GM19239 (cell line): Measurements from ENCODE around the gene PROZ.

Source experiments
- DNase-seq: peaks from one replicate; pipeline ENCODE4 v3.0.0; 2011; ENCODE audit warnings: low spot score; ENCODE audit not compliant: insufficient read length
- FAIRE-seq: peaks from 2 replicates; lab custom pipeline; 2011; peaks lifted over from hg19 to GRCh38; lab: Jason Lieb, UNC

PROZ gene

DNA sequence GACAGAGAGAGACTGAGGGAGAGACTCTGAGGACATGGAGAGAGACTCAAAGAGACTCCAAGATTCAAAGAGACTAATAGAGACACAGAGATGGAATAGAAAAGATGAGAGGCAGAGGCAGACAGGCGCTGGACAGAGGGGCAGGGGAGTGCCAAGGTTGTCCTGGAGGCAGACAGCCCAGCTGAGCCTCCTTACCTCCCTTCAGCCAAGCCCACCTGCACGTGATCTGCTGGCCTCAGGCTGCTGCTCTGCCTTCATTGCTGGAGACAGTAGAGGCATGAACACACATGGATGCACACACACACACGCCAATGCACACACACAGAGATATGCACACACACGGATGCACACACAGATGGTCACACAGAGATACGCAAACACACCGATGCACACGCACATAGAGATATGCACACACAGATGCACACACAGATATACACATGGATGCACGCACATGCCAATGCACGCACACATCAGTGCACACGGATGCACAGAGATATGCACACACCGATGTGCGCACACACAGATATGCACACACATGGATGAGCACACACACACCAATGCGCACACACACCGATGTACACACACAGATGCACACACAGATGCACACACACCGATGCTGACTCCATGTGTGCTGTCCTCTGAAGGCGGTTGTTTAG, 39.2 kb upstream of the PROZ start:
- DNase-seq = no peak
- FAIRE-seq = no peak

DNA sequence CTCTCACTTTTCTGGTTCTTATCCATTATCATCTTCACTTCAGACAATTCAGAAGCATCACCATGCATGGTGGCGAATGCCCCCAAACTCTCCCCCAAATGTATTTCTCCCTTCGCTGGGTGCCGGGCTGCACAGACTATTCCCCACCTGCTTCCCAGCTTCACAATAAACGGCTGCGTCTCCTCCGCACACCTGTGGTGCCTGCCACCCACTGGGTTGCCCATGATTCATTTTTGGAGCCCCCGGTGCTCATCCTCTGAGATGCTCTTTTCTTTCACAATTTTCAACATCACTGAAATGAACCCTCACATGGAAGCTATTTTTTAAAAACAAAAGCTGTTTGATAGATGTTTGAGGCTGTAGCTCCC, 38.6 kb upstream of the PROZ start:
- no peak for DNase-seq
- no peak for FAIRE-seq

DNA sequence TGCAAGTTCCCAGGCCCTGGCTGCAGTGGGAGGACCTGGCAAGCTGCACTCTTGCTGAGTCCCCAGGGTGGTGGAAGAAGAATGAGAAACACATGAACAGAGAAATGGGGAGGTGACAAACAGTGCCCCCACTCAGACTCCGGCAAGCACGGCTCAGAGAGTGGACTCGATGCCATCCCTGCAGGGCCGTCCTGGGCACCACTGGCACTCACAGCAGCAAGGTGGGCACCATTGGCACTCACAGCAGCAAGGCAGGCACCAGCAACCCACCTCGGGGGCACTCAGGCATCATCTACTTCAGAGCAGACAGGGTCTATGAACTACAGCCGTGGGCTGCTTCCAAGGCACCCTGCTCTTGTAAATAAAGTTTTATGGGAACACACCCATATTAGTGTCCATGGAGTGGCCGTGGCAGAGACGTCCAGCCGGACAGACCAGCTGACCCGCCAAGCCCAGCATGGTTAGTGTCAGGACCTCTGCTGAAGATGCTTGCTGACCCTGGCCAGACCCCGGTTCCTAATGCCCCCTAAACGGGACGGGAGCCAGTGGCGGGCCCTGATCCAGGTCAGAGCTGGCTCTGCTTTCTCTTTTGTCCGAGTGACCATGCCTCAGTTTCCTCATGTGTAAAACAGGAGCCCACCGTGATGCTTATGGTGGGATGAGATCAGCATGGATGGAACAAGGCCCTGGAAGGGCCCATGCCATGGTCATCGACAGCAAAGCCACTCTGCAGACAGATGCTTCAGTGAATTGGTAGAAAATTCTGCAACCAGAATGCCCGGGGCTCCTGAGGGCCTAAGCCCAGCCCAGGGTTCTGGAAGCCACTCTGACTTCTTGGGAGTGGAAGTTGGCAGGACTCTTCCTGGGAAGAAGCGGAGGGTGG, 37.9 kb upstream of the PROZ start:
- FAIRE-seq (no peak), DNase-seq (no peak)

DNA sequence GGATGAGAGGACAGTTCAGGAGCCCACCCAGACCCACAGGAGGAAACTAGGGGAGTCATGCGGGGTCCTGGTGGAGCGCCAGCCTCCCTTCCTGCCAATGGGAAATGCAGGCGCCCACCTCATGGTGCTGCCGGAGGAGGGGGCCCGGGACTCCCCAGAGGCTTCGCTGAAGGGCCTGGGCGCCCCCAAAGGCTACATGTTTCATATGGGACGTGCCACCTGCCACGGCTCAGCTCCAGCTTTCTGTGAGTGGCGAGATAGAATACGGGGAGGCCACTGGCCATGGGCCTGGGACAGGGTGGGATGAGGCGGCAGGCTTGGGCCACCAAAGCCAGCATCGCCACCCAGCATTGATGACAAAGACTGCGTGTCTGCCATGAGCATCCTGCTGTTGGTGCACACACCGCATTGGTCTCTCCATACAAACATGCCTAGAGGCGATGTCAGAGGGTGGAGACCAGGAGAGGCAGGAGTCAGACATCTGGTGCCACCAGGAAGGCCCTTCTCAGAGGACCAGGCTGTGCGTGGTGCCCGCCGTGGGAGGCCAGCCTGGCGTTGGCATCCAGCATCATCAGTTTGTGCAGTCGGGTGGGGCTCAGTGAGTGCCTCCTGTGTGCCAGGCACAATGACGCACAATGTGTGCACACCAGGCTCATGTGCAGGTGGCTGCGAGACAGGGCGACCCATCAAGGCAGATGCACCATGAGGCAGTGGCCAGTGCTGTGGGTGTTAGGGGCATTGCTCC, 37.1 kb upstream of the PROZ start:
- no peak for FAIRE-seq
- DNase-seq = no peak

DNA sequence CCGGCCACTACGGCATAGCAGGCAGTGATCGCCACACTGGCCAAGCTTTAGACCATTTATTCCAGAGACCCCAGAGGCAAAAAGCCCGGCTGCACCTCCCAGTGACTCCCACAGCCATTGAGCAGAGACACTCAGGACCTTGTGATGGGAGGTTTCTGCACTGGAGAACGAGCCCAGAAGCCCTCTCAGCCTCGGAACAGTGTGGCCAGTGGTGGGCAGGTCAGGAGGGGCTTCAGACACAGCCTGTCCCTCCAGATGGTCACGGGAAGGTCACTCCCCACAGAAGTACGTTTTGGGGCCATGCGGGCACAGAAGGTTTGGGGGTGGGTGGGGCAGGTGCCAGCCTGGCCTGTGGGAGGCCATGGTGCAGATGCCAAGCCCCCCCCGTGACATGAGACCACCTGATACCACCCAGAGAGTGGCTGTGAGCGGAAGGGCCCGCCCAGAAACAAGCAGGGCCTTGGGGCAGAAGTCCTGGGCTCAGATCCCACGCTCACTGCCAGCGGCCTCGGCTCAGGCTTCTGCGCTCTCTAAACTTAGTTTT, 36.4 kb upstream of the PROZ start:
- FAIRE-seq (no peak), DNase-seq (no peak)

DNA sequence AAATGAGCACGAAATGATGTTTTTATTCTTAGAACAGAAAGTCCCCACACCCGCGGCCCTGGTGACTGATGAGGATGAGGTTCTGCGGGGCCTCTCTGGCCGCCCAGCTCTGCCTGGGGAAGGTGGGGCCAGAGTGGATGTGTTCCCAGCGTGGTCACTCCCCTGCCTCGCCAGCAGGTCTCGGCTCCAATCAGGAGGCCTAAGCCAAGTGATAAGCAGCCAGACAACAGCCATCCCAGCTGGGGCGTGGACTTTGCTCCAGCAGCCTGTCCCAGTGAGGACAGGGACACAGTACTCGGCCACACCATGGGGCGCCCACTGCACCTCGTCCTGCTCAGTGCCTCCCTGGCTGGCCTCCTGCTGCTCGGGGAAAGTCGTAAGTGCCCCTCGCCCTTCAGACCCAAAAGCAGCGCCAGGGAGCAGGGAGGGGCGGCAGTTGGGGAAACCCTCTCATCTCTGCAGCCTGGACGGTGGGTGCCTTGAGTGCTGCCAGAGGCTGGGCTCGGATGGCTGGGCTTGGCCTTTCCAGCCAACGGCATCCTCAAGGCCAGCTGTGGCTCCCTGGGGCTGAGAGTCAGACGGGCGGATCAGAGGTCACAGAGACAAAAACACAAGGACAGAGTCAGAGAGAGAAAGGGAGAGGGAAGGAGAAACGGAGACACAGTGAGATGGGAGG, 35.8 kb upstream of the PROZ start, which contains the start of gene F10:
Gene F10 (plus strand): TSS at position 250 of the 676 bp plus-strand sequence. CDS start 57 bp downstream, at position 307.
- no peak for FAIRE-seq
- no peak for DNase-seq

DNA sequence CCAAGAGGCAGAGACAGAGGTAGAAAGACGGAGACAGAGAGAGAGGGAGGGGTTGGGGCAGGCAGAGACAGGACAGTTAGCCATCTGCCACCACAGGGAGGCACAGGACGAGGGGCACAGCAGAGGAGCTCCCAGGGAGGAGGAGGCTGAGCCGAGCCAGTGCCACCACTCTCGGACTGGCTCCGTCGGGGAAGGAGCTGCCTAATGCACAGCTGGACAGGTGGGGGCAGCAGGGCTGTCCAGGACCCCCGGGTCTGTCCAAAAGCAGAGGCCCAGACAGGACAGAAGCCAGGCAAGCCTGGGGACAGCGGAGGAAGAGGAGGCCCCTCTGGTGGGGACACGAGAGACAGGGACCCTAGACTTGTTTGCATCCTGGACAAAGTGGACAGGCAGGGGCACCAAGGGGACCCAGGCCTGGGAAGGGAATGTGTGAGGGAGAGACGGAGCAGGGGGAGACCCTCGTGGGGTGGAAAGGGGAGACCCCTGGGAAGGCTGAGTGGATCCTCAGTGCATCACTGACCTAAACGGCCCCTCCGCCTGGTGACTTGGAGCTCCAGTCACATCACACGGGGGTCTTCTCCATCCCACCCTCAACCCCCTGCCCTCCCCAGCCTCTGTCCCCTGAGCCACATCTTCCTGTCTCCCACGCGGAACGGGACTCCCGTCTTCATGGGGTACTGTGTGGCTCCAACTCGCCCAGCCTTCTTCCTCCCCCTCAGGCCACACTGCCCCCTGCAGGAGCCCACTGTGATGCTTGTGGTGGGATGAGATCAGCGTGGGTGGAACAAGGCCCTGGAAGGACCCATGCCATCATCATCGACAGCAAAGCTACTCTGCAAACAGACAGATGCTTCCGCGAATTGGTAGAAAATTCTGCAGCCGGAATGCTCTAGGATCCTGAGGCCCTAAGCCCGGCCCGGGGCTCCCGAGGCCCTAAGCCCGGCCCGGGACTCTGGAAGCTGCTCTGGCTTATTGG, 34.9 kb upstream of the PROZ start:
- no peak for FAIRE-seq
- no peak for DNase-seq

DNA sequence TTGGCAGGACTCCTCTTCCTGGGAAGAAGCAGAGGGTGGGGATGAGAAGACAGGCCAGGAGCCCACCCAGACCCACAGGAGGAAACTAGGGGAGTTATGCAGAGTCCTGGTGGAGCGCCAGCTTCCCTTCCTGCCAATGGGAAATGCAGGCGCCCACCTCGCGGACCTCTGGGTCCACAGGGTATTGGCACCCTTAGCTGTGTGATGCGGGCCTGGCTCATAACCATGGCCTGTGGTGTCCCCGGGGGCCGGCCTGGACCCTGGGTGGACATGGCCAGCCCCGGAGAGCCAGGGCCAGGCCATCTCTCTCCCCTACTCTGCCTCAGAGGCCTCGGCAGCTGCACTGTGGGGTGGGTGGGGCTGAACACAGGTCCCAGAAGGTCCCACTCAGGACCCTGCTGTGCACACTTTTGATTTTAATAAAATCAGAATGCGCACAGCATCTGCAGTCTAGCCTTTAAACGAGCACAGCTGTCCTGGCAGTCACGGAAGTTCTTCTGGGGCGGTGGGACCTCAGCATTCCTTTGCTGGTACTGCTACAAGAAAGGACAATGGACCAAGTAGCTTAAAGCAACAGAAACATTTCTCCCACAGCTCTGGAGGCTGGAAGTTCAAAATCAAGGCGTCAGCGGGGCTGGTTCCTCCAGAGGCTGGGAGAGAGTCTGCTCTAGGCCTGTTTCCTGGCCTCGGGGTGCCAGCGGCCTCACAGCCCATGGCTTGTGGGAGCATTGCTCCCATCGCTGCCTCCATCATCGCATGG, 34.1 kb upstream of the PROZ start:
- FAIRE-seq (no peak), DNase-seq (no peak)

GRCh38 chr13:113125506-113126264, 32.8 kb upstream of the PROZ start:
- FAIRE-seq (no peak), DNase-seq (no peak)

DNA sequence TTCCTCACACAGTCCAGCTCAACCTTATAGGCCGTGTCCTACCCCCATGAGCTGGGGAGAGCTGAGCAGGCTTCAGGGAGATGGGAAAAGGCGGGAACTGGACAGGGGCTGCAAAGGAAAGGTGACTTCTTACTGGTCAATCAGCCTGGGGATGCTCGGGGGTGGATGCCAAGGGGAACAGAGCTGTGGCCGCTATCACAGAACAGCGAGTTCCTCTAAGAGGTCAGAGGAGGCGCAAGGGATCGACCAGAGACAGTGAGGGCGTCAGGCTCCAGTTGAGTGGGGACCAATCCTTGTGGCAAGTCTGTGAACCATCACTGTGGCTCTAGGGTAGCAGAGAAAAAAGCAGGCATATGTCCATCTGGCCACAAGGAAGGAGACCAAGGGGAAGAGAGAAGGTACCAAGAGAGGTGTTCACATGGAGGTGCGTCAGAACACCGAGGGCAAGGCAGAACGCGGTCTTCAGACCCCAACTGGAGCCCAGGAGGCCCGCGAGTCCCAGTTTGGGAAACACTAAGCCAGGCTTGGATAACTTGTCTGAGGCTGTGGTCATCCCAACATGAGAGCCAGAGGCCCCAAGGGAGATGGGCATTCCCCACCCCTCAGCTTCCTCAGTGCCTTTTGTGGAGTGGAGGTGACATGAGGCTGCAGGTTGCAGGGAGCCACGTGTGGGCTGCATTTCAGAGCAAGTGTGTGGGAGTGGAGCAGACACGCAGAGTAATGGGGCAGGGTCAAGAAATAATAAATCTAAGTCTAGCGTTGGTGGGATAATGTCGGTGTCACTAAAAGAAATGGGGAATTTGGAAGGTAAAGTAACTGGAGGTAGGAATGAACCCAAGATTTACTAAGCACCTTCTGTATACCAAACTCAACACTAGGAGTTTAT, 31.9 kb upstream of the PROZ start:
- FAIRE-seq = no peak
- no peak for DNase-seq

- DNase-seq (no peak), FAIRE-seq (no peak)
Observed at GRCh38 chr13:113129480-113129879, 29.0 kb upstream of the PROZ start.

GRCh38 chr13:113129921-113130750, 28.3 kb upstream of the PROZ start:
- FAIRE-seq (no peak), DNase-seq (no peak)

DNA sequence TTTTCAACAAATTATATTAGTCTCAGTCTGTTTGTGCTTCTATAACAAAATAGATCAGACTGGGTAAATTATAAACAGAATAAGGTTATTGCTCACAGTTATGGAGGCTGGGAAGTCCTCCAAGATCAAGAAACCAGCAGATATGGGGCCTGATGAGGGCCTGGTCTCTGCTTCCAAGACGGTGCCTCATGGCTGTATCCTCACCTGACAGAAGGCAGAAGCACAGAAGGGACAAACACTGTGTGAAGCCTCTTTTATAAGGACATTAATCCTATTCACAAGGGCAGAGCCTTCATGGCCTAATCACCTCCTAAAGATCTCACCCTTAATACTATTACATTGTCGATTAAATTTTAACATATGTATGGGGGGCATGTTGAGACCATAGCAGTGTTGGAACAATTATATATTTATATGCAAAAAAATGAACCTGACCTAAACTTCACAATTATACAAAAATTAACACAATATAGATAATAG, 23.1 kb upstream of the PROZ start:
- DNase-seq = no peak
- FAIRE-seq = no peak

DNA sequence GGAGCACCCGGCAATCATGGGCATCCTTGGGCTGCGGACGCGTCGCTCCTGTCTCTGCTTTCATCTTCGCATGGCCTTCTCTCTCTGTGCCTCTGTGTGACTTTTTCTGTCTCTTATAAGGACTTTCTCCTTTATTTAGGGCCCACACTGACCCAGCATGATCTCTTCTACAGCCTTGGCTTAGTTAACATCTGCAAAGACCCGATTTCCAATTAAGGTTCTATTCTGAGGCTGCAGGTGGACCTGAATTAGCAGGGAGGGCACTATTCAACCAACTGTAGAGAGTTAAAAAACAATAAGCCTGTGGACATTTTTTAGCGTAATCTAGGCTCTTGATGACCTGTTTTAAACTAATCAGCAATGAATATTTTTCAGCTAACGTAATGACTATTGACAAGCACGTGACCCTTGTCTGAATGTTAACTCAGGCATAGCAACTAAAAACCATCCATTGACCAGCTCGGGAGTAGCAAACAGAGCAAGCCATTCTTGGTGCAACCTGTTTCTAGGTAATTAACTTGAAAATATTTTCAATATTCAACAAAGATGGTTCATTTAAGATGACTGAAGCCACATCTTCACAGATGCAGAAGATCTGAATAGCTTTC, 20.7 kb upstream of the PROZ start:
- FAIRE-seq = no peak

More for the DNA sequence above, 20.7 kb upstream of the PROZ start:
- DNase-seq = no peak
